Measurements from ENCODE around the gene TRPC3. TPM values are rescaled to one million over a fixed set of nuclear protein-coding genes. Genes with fewer than 3 reads are reported as not detected.
A peak's percentile ranks its signal among the peaks of the same experiment; 100 is the strongest.

Gene TRPC3
- total RNA-seq, 1 experiment from 2014 or later = 0.91 TPM

DNA sequence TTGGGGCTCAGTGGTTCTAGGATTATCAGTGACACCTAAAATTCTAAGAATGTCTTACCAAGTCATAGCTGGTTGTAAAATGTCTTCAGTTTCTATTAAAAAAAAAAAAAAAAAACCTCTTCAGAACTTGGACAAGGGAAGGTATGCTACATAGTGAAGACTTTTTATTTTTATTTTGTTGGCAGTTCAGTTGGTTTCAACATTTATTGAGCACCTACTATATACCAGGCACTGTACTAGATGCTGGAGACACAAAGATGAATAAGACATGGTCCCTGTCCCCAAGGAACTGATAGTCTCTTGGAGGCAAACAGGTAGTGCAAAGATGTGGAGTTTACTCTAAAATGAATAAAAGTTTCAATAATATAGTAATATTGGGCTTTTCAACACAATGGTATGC is 72.7 kb downstream of the TRPC3 start:
- peaks cover 3% of the 10 kb centered on the region for H3K27me3 Mint-ChIP-seq (ENCODE audit: insufficient read depth, unreplicated experiment)
- Histone ChIP-seq H3K27me3 (replicated peaks; ENCODE audit: control insufficient read depth, insufficient read depth, low read length) (no peaks in the 10 kb centered on the region), H3K4me3 (ENCODE audit: low read depth, low read length) (no peak overlapping the region), H3K36me3 (ENCODE audit: control insufficient read depth, insufficient read depth, low read length) (no peaks in the 10 kb centered on the region), H3K9me3 (no peaks in the 10 kb centered on the region), H3K4me1 (no peaks in the 10 kb centered on the region)
- POLR2A ChIA-PET = no interaction called here
- H3K4me3 Mint-ChIP-seq (ENCODE audit: unreplicated experiment) = no peak overlapping the region
- H3K4me1 Mint-ChIP-seq (ENCODE audit: low read depth, unreplicated experiment) = no peaks in the 10 kb centered on the region
- H3K9me3 Mint-ChIP-seq (ENCODE audit: unreplicated experiment) = no peaks in the 10 kb centered on the region
- H3K27ac Mint-ChIP-seq (ENCODE audit: unreplicated experiment) = no peak overlapping the region
- no TSS peak for BruUV-seq (replicated peaks)
- CTCF ChIA-PET = no interaction called here
- intact Hi-C loops (cut with micrococcal nuclease; ENCODE audit: unreplicated experiment) = no loop called here
- DNase-seq = no peak
- H3K36me3 Mint-ChIP-seq (ENCODE audit: insufficient read depth, unreplicated experiment) = no peaks in the 10 kb centered on the region
- TF ChIP-seq CTCF (IDR thresholded peaks at IDR 0.05; ENCODE audit: insufficient read depth in 1 of 2, low read depth in 1 of 2, low read length in 1 of 2, severe bottlenecking in 1 of 2, unreplicated experiment in 1 of 2) = no peak

- DNase-seq = no peak
- H3K27me3 Mint-ChIP-seq (ENCODE audit: insufficient read depth, unreplicated experiment) = peaks cover 3% of the 10 kb centered on the region
- H3K27ac Mint-ChIP-seq (ENCODE audit: unreplicated experiment) = no peak overlapping the region
- Histone ChIP-seq H3K4me1 (no peaks in the 10 kb centered on the region), H3K4me3 (ENCODE audit: low read depth, low read length) (no peak overlapping the region), H3K27me3 (replicated peaks; ENCODE audit: control insufficient read depth, insufficient read depth, low read length) (no peaks in the 10 kb centered on the region), H3K9me3 (no peaks in the 10 kb centered on the region), H3K36me3 (ENCODE audit: control insufficient read depth, insufficient read depth, low read length) (no peaks in the 10 kb centered on the region)
- H3K36me3 Mint-ChIP-seq (ENCODE audit: insufficient read depth, unreplicated experiment) = no peaks in the 10 kb centered on the region
- POLR2A ChIA-PET = no interaction called here
- no peak overlapping the region for H3K4me3 Mint-ChIP-seq (ENCODE audit: unreplicated experiment)
- intact Hi-C loops (cut with micrococcal nuclease; ENCODE audit: unreplicated experiment) = no loop called here
- TF ChIP-seq CTCF (IDR thresholded peaks at IDR 0.05; ENCODE audit: insufficient read depth in 1 of 2, low read depth in 1 of 2, low read length in 1 of 2, severe bottlenecking in 1 of 2, unreplicated experiment in 1 of 2) = peak in 1 of 2 experiments; percentile 21
- no TSS peak for BruUV-seq (replicated peaks)
- H3K9me3 Mint-ChIP-seq (ENCODE audit: unreplicated experiment) = no peaks in the 10 kb centered on the region
- CTCF ChIA-PET = interaction anchor here (0.6 kb wide), 1 partner anchor 73 kb away, joined by 3 read pairs; no protein-coding TSS in a partner anchor
- no peaks in the 10 kb centered on the region for H3K4me1 Mint-ChIP-seq (ENCODE audit: low read depth, unreplicated experiment)
Observed at GRCh38 chr4:121877041-121877773, 74.7 kb downstream of the TRPC3 start.

DNA sequence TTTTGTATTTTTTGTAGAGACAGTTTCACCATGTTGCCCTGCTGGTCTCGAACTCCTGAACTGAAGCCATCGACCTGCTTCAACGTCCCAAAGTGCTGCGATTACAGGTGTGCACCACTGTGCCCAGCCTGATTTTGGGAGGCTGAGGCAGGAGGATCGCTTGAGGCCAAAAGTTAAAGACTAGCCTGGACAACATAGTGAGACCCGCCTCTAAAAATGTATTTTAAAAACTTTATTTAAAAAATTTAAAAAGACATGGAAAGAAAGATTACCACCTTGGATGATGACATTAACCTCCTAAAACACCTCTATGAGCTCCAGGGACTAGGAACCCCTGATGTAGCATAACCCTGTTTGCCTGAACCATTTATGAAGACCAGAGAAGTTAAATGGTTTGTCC is 75.8 kb downstream of the TRPC3 start:
- H3K36me3 ChIP-seq (ENCODE audit: control insufficient read depth, insufficient read depth, low read length) = no peaks in the 10 kb centered on the region
- no peaks in the 10 kb centered on the region for H3K27me3 ChIP-seq (replicated peaks; ENCODE audit: control insufficient read depth, insufficient read depth, low read length)
- TF ChIP-seq CTCF (IDR thresholded peaks at IDR 0.05; ENCODE audit: insufficient read depth in 1 of 2, low read depth in 1 of 2, low read length in 1 of 2, severe bottlenecking in 1 of 2, unreplicated experiment in 1 of 2) = no peak
- BruUV-seq (replicated peaks) = no TSS peak
- no peaks in the 10 kb centered on the region for H3K4me1 Mint-ChIP-seq (ENCODE audit: low read depth, unreplicated experiment)
- H3K9me3 ChIP-seq = no peaks in the 10 kb centered on the region
- no peak for DNase-seq
- H3K4me3 ChIP-seq (ENCODE audit: low read depth, low read length) = no peak overlapping the region
- POLR2A ChIA-PET = no interaction called here
- no peak overlapping the region for H3K4me3 Mint-ChIP-seq (ENCODE audit: unreplicated experiment)
- CTCF ChIA-PET = no interaction called here
- no peaks in the 10 kb centered on the region for H3K4me1 ChIP-seq
- H3K36me3 Mint-ChIP-seq (ENCODE audit: insufficient read depth, unreplicated experiment) = no peaks in the 10 kb centered on the region
- H3K27ac Mint-ChIP-seq (ENCODE audit: unreplicated experiment) = no peak overlapping the region
- intact Hi-C loops (cut with micrococcal nuclease; ENCODE audit: unreplicated experiment) = no loop called here
- H3K9me3 Mint-ChIP-seq (ENCODE audit: unreplicated experiment) = no peaks in the 10 kb centered on the region
- peaks cover under 1% of the 10 kb centered on the region for H3K27me3 Mint-ChIP-seq (ENCODE audit: insufficient read depth, unreplicated experiment)
